SK-N-SH treated with all-trans-retinoic acid at 6 μM for 48 hours (cell line): Measurements from ENCODE around the gene DCTN2.

Experiments
- CSRNP3 ChIP-seq: fragments of 250-450 bp; sonication (Bioruptor Pico); IDR thresholded peaks from 2 replicates; pipeline ENCODE4 v1.5.1; 2021; ENCODE audit warnings: mild to moderate bottlenecking, moderate library complexity
- ESRRG ChIP-seq: fragments of 250-450 bp; sonication (Bioruptor Pico); IDR thresholded peaks from 2 replicates; pipeline ENCODE4 v1.6.1; 2021; ENCODE audit warnings: mild to moderate bottlenecking
- PATZ1 ChIP-seq: fragments of 250-450 bp; sonication (Bioruptor Pico); IDR thresholded peaks from 2 replicates; pipeline ENCODE4 v1.8.0; 2020; ENCODE audit warnings: mild to moderate bottlenecking, moderate library complexity, borderline replicate concordance

- TF ChIP-seq CSRNP3 (CRISPR knock-in tag) = no peak
- no peak for TF ChIP-seq PATZ1
- no peak for TF ChIP-seq ESRRG (CRISPR knock-in tag)
These were observed 11.0 kb downstream of the DCTN2 start for GRCh38 chr12:57535764-57536596.
